Measurements from ENCODE around the gene MAGI2.

Gene MAGI2

DNA sequence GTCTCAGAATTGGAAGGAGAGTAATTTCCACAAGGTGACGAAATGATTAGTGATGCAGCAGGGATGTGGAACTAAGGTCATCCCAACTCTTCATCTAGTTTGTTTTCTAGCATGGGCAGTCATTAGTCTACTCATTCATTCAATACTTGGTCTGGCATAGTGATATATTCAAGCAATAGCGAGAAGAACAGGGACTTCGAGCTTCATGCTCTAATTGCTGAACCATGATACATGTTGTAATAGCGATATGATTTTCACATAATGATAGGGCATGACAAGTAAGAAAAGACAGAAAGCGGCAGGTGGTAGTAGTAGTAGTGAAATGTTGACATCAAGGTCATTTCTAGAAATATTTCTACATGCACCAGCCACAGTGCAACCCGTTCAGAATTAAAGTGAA lies 1002.8 kb downstream of the MAGI2 start:
- no peak for DNase-seq (ENCODE audit: extremely low read depth, low read depth)
- TF ChIP-seq, protein P1, sequence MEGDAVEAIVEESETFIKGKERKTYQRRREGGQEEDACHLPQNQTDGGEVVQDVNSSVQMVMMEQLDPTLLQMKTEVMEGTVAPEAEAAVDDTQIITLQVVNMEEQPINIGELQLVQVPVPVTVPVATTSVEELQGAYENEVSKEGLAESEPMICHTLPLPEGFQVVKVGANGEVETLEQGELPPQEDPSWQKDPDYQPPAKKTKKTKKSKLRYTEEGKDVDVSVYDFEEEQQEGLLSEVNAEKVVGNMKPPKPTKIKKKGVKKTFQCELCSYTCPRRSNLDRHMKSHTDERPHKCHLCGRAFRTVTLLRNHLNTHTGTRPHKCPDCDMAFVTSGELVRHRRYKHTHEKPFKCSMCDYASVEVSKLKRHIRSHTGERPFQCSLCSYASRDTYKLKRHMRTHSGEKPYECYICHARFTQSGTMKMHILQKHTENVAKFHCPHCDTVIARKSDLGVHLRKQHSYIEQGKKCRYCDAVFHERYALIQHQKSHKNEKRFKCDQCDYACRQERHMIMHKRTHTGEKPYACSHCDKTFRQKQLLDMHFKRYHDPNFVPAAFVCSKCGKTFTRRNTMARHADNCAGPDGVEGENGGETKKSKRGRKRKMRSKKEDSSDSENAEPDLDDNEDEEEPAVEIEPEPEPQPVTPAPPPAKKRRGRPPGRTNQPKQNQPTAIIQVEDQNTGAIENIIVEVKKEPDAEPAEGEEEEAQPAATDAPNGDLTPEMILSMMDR (IDR thresholded peaks at IDR 0.05; ENCODE audit: low read depth, low read length): no peak

DNA sequence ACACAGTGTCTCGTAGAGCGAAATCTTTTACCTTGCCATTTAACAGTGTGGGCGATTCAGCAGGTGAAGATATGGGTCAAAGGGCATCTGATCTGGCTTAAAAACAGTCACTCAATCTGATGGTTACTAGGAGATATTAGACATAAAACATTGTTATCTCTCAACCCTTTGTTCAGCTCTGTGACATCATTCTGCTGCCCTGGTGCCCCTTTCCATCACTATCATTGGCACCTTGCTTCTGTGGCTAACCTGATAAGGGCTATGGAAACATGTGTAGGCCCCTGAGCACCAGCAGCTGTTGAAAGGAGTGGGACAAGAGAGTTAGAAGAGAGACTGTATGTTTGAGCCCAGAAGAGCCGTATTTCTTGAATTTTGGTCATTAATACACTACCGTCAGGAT lies 1004.6 kb downstream of the MAGI2 start:
- no peak for DNase-seq (ENCODE audit: extremely low read depth, low read depth)

DNA sequence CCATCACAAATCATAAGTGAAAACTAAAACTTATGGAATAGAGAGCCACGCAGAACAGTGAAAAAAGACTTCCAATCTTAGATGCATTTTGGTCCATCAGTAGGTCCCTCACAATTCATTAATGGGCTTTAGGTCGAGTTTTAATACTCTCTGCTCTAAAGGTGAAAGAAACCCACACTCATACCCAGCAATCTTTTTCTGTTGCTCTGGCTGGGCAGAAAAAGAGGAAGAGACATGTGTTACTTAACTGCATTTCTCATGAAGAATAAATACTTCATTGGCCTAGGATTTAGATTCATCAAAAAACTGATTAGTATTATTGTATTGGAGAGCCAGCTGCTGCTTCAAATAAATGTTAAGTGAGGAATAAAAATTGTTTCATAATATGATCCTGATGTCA lies 1009.2 kb downstream of the MAGI2 start:
- DNase-seq (ENCODE audit: extremely low read depth, low read depth): no peak
- TF ChIP-seq, protein P1 (IDR thresholded peaks at IDR 0.05; ENCODE audit: low read depth, low read length): no peak

More for the DNA sequence above, 1004.6 kb downstream of the MAGI2 start:
- TF ChIP-seq, protein P1 (IDR thresholded peaks at IDR 0.05; ENCODE audit: low read depth, low read length): no peak

- DNase-seq (ENCODE audit: extremely low read depth, low read depth): no peak
- TF ChIP-seq, protein P1 (IDR thresholded peaks at IDR 0.05; ENCODE audit: low read depth, low read length): no peak
Observed at GRCh38 chr7:78443811-78444210, 1009.7 kb downstream of the MAGI2 start.

DNA sequence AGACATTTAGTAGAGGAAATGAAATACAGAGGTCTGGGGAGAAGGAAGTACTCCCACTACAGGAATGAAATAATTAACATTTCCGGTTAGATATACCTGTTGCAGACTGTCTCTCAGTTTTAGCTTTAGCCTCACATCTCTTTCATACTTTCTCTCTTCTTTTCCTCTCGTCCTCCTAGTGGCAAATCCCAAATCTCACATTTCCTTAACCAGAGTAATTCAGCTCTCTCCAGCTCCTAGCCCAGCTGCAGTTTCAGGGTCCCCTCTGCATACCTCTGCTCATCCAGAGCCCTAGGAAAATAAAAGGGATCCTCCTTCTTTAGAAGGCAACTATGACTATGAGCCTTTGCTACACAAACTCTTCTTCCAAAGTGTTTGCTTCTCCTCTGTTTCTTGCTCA lies 1011.7 kb downstream of the MAGI2 start:
- no peak for DNase-seq (ENCODE audit: extremely low read depth, low read depth)
- TF ChIP-seq, protein P1 (IDR thresholded peaks at IDR 0.05; ENCODE audit: low read depth, low read length): no peak

GRCh38 chr7:78438433-78438832 lies 1015.0 kb downstream of the MAGI2 start:
- no peak for DNase-seq (ENCODE audit: extremely low read depth, low read depth)
- TF ChIP-seq, protein P1 (IDR thresholded peaks at IDR 0.05; ENCODE audit: low read depth, low read length): no peak

GRCh38 chr7:78437118-78437517 lies 1016.3 kb downstream of the MAGI2 start:
- DNase-seq (ENCODE audit: extremely low read depth, low read depth): peak; percentile 15
- TF ChIP-seq, protein P1 (IDR thresholded peaks at IDR 0.05; ENCODE audit: low read depth, low read length): no peak

Data from AG09319 (cell line).